ENCODE results near the gene DAO.
A peak's percentile ranks its signal among the peaks of the same experiment; 100 is the strongest.

DAO gene

GRCh38 chr12:108852674-108853309 lies 27.1 kb upstream of the DAO start:
- no peak for DNase-seq
- no peak overlapping the region for H3K4me3 Mint-ChIP-seq
- peaks cover 7% of the 10 kb centered on the region for H3K9me3 Mint-ChIP-seq
- H3K27me3 Mint-ChIP-seq (ENCODE audit: low read depth, poor library complexity): peaks cover 4% of the 10 kb centered on the region
- peak overlapping the region; percentile 36 for H3K27ac Mint-ChIP-seq
- TF ChIP-seq CTCF (IDR thresholded peaks at IDR 0.05): no peak
- H3K4me1 Mint-ChIP-seq: peaks cover 54% of the 10 kb centered on the region
- peaks cover 66% of the 10 kb centered on the region for H3K36me3 Mint-ChIP-seq (ENCODE audit: low read depth)

- DNase-seq: no peak
- Mint-ChIP-seq H3K36me3 (ENCODE audit: low read depth) (peaks cover 60% of the 10 kb centered on the region), H3K9me3 (peaks cover 7% of the 10 kb centered on the region), H3K27me3 (ENCODE audit: low read depth, poor library complexity) (peaks cover 4% of the 10 kb centered on the region), H3K4me3 (peak overlapping the region; percentile 28), H3K4me1 (peaks cover 58% of the 10 kb centered on the region), H3K27ac (peak overlapping the region; percentile 60)
- no peak for TF ChIP-seq CTCF (IDR thresholded peaks at IDR 0.05)
These were observed 26.5 kb upstream of the DAO start for GRCh38 chr12:108853426-108853825.

GRCh38 chr12:108853981-108854446 lies 25.9 kb upstream of the DAO start:
- H3K36me3 Mint-ChIP-seq (ENCODE audit: low read depth): peaks cover 54% of the 10 kb centered on the region
- no peak for DNase-seq
- H3K9me3 Mint-ChIP-seq: peaks cover 7% of the 10 kb centered on the region
- H3K27me3 Mint-ChIP-seq (ENCODE audit: low read depth, poor library complexity): peaks cover 4% of the 10 kb centered on the region
- no peak overlapping the region for H3K27ac Mint-ChIP-seq
- TF ChIP-seq CTCF (IDR thresholded peaks at IDR 0.05): no peak
- peak overlapping the region; percentile 29 for H3K4me3 Mint-ChIP-seq
- peaks cover 64% of the 10 kb centered on the region for H3K4me1 Mint-ChIP-seq

- Mint-ChIP-seq H3K4me3 (peak overlapping the region; percentile 44), H3K27me3 (ENCODE audit: low read depth, poor library complexity) (peaks cover 4% of the 10 kb centered on the region), H3K9me3 (peaks cover 7% of the 10 kb centered on the region), H3K4me1 (peaks cover 69% of the 10 kb centered on the region), H3K27ac (no peak overlapping the region), H3K36me3 (ENCODE audit: low read depth) (peaks cover 47% of the 10 kb centered on the region)
- TF ChIP-seq CTCF (IDR thresholded peaks at IDR 0.05): no peak
- DNase-seq: no peak
These were observed 25.2 kb upstream of the DAO start for GRCh38 chr12:108854451-108855283.

- no peak for TF ChIP-seq CTCF (IDR thresholded peaks at IDR 0.05)
- peaks cover 74% of the 10 kb centered on the region for H3K4me1 Mint-ChIP-seq
- H3K9me3 Mint-ChIP-seq: peaks cover 7% of the 10 kb centered on the region
- DNase-seq: no peak
- peak overlapping the region; percentile 93 for H3K4me3 Mint-ChIP-seq
- H3K27ac Mint-ChIP-seq: peak overlapping the region; percentile 98
- H3K36me3 Mint-ChIP-seq (ENCODE audit: low read depth): peaks cover 47% of the 10 kb centered on the region
- H3K27me3 Mint-ChIP-seq (ENCODE audit: low read depth, poor library complexity): peaks cover 5% of the 10 kb centered on the region
These were observed 24.4 kb upstream of the DAO start for GRCh38 chr12:108855284-108856169.
